HEK293 (cell line): ENCODE measurements around the gene C8B.

Source experiments
- CTCF ChIP-seq: fragments of 450-650 bp; formaldehyde crosslinking; IDR thresholded peaks from 2 replicates; pipeline ENCODE4 v1.5.1; 2016; ENCODE audit warnings: missing biosample characterization, missing genetic modification characterization
- GLIS1 ChIP-seq: fragments of 450-650 bp; formaldehyde crosslinking; IDR thresholded peaks from 2 replicates; pipeline ENCODE4 v1.5.1; 2016; ENCODE audit warnings: missing biosample characterization, missing genetic modification characterization
- ZNF501 ChIP-seq: fragments of 450-650 bp; formaldehyde crosslinking; IDR thresholded peaks from 2 replicates; pipeline ENCODE4 v1.5.1; 2016; ENCODE audit warnings: missing biosample characterization, missing genetic modification characterization
- ZNF639 ChIP-seq: fragments of 450-650 bp; formaldehyde crosslinking; IDR thresholded peaks from 2 replicates; pipeline ENCODE4 v1.5.1; 2016; ENCODE audit warnings: missing biosample characterization, missing genetic modification characterization

DNA sequence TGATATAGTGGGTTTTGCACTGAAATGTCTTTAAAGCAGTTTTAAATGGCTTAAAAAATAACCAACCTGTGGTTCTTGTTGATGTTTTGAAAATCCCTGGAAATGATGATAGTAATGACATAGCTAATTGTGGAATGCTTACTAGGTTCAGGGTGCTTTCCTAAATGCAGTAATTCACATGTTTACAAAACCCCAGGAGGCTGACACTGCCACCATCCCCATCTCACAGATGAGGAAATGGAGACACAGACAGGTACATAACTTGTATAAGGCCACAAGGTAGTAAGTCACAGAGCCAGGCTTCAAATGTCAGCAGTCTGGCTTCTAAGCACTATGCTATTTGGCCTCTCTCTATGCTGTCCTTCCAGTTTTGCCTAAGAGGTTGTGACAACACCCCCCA lies 40.6 kb downstream of the C8B start:
- TF ChIP-seq ZNF501 (no peak), CTCF (tag by site-specific recombination) (no peak), ZNF639 (tag by site-specific recombination) (no peak), GLIS1 (tag by site-specific recombination) (no peak)
